Endothelial cell of umbilical vein (primary cell): Measurements from ENCODE around the gene HOXA11. TPM values are rescaled to one million over a fixed set of nuclear protein-coding genes. Genes with fewer than 3 reads are reported as not detected.
A peak's percentile ranks its signal among the peaks of the same experiment; 100 is the strongest.

Source experiments
- BruUV-seq: library from RNA; stranded (reverse); fragments of 400-500 nt; replicated peaks from 2 replicates; lab custom pipeline; 2021; lab: Mats Ljungman, UMichigan
- CTCF ChIA-PET: fragments of 300-600, 350-600 bp; sonication (Branson Sonifier 250); formaldehyde crosslinking; loops from one replicate; lab custom pipeline; 2021; ENCODE audit warnings: antibody characterized with exemption, inconsistent platforms; lab: Charles Lee
- POLR2A ChIA-PET: fragments of 300-600, 350-600 bp; sonication (Branson Sonifier 250); formaldehyde crosslinking; loops from one replicate; lab custom pipeline; 2021; ENCODE audit warnings: antibody characterized with exemption, inconsistent platforms; lab: Charles Lee
- DNase-seq: peaks from one replicate; pipeline ENCODE4 v3.0.0-alpha.2; 2011; ENCODE audit warnings: low read depth, low spot score
- FAIRE-seq: peaks from 2 replicates; lab custom pipeline; 2011; peaks lifted over from hg19 to GRCh38; lab: Jason Lieb, UNC
- H2AFZ ChIP-seq: 2 replicates; pipeline ENCODE4 v1.6.0; 2012; ENCODE audit warnings: low read depth, low read length, control low read depth, inconsistent platforms
- H3K27ac ChIP-seq: 2 replicates; pipeline ENCODE4 v1.5.1; 2011; ENCODE audit warnings: low read depth, mild to moderate bottlenecking, control low read depth, low read length, moderate library complexity; ENCODE audit not compliant: insufficient read depth
- H3K27me3 ChIP-seq, 2 experiments: 2 replicates each; pipeline versions ENCODE4 v1.6.0 to v1.6.1; 2011; ENCODE audit warnings: low read length in 2 of 2, mixed read lengths in 1 of 2; ENCODE audit not compliant: control insufficient read depth in 2 of 2, insufficient read depth in 2 of 2
- H3K36me3 ChIP-seq, 2 experiments: 2 replicates in 1 of 2; 3 replicates in 1 of 2; pipeline ENCODE4 v1.5.1; 2011; ENCODE audit warnings: low read length in 2 of 2, mild to moderate bottlenecking in 1 of 2, moderate library complexity in 1 of 2; ENCODE audit not compliant: control insufficient read depth in 2 of 2, insufficient read depth in 2 of 2; ENCODE audit errors: extremely low read depth in 1 of 2
- H3K4me1 ChIP-seq: 3 replicates; pipeline ENCODE4 v1.5.1; 2011; ENCODE audit warnings: mild to moderate bottlenecking, low read length; ENCODE audit not compliant: control insufficient read depth, insufficient read depth; ENCODE audit errors: extremely low read depth
- H3K4me2 ChIP-seq: 2 replicates; pipeline ENCODE4 v1.6.1; 2011; ENCODE audit warnings: low read length, control low read depth, mixed read lengths; ENCODE audit not compliant: insufficient read depth
- H3K4me3 ChIP-seq, 3 experiments: fragments of 200-600 bp in 1 of 3; sonication (generic), shearing (Covaris generic) in 1 of 3; replicated peaks in 1 of 3; 2 replicates each; pipeline ENCODE4 v1.5.1; 2011 to 2016; ENCODE audit warnings: control low read depth in 3 of 3, low read length in 3 of 3, mild to moderate bottlenecking in 2 of 3, inconsistent platforms in 1 of 3, low read depth in 1 of 3, moderate library complexity in 1 of 3; ENCODE audit not compliant: insufficient read depth in 1 of 3
- H3K79me2 ChIP-seq: 2 replicates; pipeline ENCODE4 v1.6.0; 2012; ENCODE audit warnings: low read length, inconsistent platforms; ENCODE audit not compliant: control insufficient read depth, insufficient read depth
- H3K9ac ChIP-seq: replicated peaks from 2 replicates; pipeline ENCODE3; 2011; ENCODE audit warnings: low read length, control low read depth; ENCODE audit not compliant: insufficient read depth; ENCODE audit errors: extremely low read depth
- H3K9me1 ChIP-seq: replicated peaks from 3 replicates; pipeline ENCODE4 v1.6.0; 2011; ENCODE audit warnings: mild to moderate bottlenecking, low read length; ENCODE audit not compliant: control insufficient read depth, insufficient read depth; ENCODE audit errors: extremely low read depth
- H3K9me3 ChIP-seq: replicated peaks from 2 replicates; pipeline ENCODE4 v1.5.1; 2012; ENCODE audit warnings: low read length, inconsistent platforms; ENCODE audit not compliant: control insufficient read depth, insufficient read depth
- H4K20me1 ChIP-seq: replicated peaks from 2 replicates; pipeline ENCODE3; 2011; ENCODE audit warnings: mild to moderate bottlenecking, low read length; ENCODE audit not compliant: control insufficient read depth, insufficient read depth; ENCODE audit errors: extremely low read depth
- EZH2 ChIP-seq: IDR thresholded peaks from 2 replicates; pipeline ENCODE4 v1.6.1; 2012; ENCODE audit warnings: borderline replicate concordance, low read depth, mild to moderate bottlenecking, moderate library complexity, low read length, inconsistent platforms; ENCODE audit not compliant: severe bottlenecking
- FOS ChIP-seq: IDR thresholded peaks from 2 replicates; pipeline ENCODE4 v1.6.1; 2011; ENCODE audit warnings: mild to moderate bottlenecking, low read length, moderate library complexity, borderline replicate concordance; ENCODE audit not compliant: insufficient read depth
- GATA2 ChIP-seq: IDR thresholded peaks from 2 replicates; pipeline ENCODE4 v1.7.0; 2011; ENCODE audit warnings: low read depth, mild to moderate bottlenecking, moderate library complexity, mixed read lengths, low read length; ENCODE audit not compliant: insufficient read length, insufficient read depth
- JUN ChIP-seq: IDR thresholded peaks from 2 replicates; pipeline ENCODE4 v1.6.1; 2011; ENCODE audit warnings: borderline replicate concordance, low read depth; ENCODE audit not compliant: insufficient read length, insufficient read depth
- MYC ChIP-seq: IDR thresholded peaks from one replicate; pipeline ENCODE4 v1.6.1; 2011; ENCODE audit warnings: mild to moderate bottlenecking, low read depth, low read length
- POLR2A ChIP-seq: IDR thresholded peaks from 2 replicates; pipeline ENCODE4 v1.6.1; 2012; ENCODE audit warnings: low read depth, mild to moderate bottlenecking, control low read depth, low read length
- POLR2AphosphoS5 ChIP-seq: IDR thresholded peaks from 2 replicates; pipeline ENCODE4 v1.6.1; 2012; ENCODE audit warnings: low read depth, mild to moderate bottlenecking, control low read depth, low read length, moderate library complexity; ENCODE audit not compliant: insufficient read depth
- dilution Hi-C: fragments of 300-500 bp; cut with MboI; formaldehyde crosslinking; loops from one replicate; pipeline ENCODE4 v1.15.0; 2019; ENCODE audit warnings: low sequenced_read_pairs; ENCODE audit not compliant: extremely low pct_ligation_motif_present
- intact Hi-C: fragments of 100-400 bp; cut with micrococcal nuclease; formaldehyde crosslinking; loops from one replicate; pipeline ENCODE4 v1.10.0; 2022
- polyA plus RNA-seq, 4 experiments: library from polyadenylated mRNA; depleted of rRNA in 3 of 4; stranded (reverse) in 3 of 4; unstranded in 1 of 4; fragments of >200 nt; gene quantifications; 2 replicates each; pipeline versions ENCODE4 v1.2.1 to v1.2.3, GENCODE V29; 2011 to 2012; ENCODE audit warnings: missing spikeins in 1 of 4
- total RNA-seq: library from RNA; stranded (reverse); gene quantifications from 2 replicates; pipeline ENCODE4 v1.2.3, GENCODE V29; 2021
- TF ChIP-seq, protein P1 (sequence below), 2 donors: IDR thresholded peaks; 1 replicate in 1 of 2; 2 replicates in 1 of 2; pipeline ENCODE4 v1.5.1; 2011; ENCODE audit warnings: low read length in 2 of 2, mild to moderate bottlenecking in 2 of 2, moderate library complexity in 2 of 2, control low read depth in 1 of 2, inconsistent platforms in 1 of 2, low read depth in 1 of 2; ENCODE audit not compliant: insufficient read depth in 1 of 2; ENCODE audit errors: extremely low read depth in 1 of 2
- TF ChIP-seq, protein P2 (sequence below): IDR thresholded peaks from 2 replicates; pipeline ENCODE4 v1.6.1; 2011; ENCODE audit not compliant: insufficient read depth, insufficient read length

Gene HOXA11
- total and polyA plus RNA-seq, 2 donors (not counting 3 experiments of a cell fraction or from before 2014, with no cell fraction given), result 10.4 to 16.7 TPM

DNA sequence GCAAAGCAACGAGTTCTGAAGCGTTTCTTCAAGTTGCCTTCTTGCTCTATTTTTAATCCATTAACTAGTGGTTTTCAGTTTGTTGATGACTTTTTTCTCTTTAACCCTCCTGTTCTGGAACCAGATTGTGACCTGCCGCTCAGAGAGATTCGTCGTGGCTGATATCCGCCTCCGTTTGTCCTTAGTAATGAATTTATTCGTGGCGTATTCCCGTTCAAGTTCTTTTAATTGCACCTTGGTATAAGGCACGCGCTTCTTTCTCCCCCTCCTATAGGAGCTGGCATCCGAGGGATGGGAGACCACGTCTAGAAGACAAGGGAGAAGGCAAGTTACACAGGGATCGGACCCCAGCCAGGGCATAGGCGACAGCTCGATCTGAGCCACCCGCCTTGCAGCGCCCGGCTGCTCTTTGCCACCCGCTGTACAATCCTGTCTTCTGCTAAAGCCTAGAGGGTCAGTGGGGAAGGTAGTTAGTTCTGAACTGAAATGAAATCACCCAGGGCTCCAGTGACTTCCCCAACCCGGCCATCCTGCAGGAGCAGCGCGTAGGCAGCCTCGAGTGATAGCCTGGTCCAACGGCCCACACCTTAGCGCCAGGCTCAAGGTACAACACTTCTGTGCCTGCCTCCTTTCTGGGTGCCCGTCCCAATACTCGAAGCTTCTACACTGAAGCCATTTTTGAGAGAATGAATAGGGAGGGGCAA is 13.3 kb upstream of the HOXA11 start:
- FAIRE-seq (peak; percentile 15), DNase-seq (no peak)
- peaks cover 16% of the 10 kb centered on the region for H3K4me1 ChIP-seq
- no peak overlapping the region for H2AFZ ChIP-seq
- no peaks in the 10 kb centered on the region for H3K9me1 ChIP-seq
- H3K9me3 ChIP-seq, result no peaks in the 10 kb centered on the region
- H4K20me1 ChIP-seq, result no peaks in the 10 kb centered on the region
- intact Hi-C loops (no loop called here), dilution Hi-C loops (no loop called here)
- H3K4me2 ChIP-seq, result no peak overlapping the region
- POLR2A ChIA-PET, result no interaction called here
- H3K36me3 ChIP-seq, result no peaks in the 10 kb centered on the region
- no peak overlapping the region for H3K9ac ChIP-seq
- no peak overlapping the region for H3K4me3 ChIP-seq
- no peaks in the 10 kb centered on the region for H3K79me2 ChIP-seq
- CTCF ChIA-PET, result interaction anchor here (0.7 to 2.9 kb wide), 14 partner anchors 12 to 898 kb away, joined by 3 to 24 read pairs (median 4); partner anchors contain the start of gene HOXA11
- H3K27me3 ChIP-seq, result peaks cover 71 to 94% of the 10 kb centered on the region in 2 experiments
- TF ChIP-seq EZH2, result peak; percentile 73
- no peak for TF ChIP-seq FOS
- BruUV-seq, result no TSS peak
- H3K27ac ChIP-seq, result no peak overlapping the region

DNA sequence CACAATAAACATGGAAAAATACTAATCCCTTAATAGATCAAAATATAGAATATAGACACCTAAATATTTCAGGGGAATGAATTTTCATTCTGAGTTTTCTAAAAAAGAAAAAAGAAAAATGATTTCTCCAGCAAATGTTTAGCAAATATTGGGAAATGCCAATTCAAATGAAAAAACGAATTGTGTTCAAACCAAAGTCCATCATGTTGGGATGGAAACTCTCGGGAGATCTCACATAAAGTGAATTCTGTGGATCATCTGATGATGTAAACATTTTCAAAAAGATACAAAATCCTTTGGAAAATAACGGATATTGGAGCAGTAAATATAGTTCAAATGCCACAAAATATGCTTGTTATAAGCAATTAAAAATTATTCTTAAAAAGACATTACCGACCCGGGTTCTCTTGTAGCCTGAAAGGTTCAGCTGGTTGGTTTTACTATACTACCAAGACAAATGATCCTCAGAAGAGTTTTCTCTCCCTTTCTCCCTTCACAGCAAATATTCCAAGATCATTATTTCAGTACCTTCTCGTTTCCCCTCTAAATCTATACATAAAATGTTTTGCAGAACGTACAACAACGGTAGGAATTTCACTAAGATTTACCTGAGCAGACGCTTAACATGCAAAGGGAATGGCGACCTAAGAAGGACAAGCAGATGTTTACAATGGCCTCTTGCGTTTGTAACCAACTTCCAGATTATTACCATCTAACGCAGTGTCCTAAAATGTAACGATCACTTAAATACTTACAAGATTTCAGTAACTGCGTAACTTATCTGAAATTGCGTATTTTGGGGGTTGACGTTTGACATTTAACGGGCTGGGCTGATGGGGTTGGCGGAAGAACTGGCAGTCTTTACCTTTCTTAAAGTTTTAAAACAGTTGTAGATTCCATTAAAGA is 12.4 kb upstream of the HOXA11 start:
- dilution Hi-C loops, result no loop called here
- TF ChIP-seq MYC, result no peak
- TF ChIP-seq, protein P1, sequence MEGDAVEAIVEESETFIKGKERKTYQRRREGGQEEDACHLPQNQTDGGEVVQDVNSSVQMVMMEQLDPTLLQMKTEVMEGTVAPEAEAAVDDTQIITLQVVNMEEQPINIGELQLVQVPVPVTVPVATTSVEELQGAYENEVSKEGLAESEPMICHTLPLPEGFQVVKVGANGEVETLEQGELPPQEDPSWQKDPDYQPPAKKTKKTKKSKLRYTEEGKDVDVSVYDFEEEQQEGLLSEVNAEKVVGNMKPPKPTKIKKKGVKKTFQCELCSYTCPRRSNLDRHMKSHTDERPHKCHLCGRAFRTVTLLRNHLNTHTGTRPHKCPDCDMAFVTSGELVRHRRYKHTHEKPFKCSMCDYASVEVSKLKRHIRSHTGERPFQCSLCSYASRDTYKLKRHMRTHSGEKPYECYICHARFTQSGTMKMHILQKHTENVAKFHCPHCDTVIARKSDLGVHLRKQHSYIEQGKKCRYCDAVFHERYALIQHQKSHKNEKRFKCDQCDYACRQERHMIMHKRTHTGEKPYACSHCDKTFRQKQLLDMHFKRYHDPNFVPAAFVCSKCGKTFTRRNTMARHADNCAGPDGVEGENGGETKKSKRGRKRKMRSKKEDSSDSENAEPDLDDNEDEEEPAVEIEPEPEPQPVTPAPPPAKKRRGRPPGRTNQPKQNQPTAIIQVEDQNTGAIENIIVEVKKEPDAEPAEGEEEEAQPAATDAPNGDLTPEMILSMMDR (IDR thresholded peaks at IDR 0.05; ENCODE audit: extremely low read depth in 1 of 2, insufficient read depth in 1 of 2, low read depth in 1 of 2, low read length in 2 of 2), result no peak
- TF ChIP-seq FOS, result no peak
- TF ChIP-seq, protein P2, sequence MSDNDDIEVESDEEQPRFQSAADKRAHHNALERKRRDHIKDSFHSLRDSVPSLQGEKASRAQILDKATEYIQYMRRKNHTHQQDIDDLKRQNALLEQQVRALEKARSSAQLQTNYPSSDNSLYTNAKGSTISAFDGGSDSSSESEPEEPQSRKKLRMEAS, result no peak
- TF ChIP-seq GATA2, result no peak
- no peak for TF ChIP-seq POLR2AphosphoS5
- no peak for TF ChIP-seq POLR2A
- TF ChIP-seq EZH2, result no peak
- TF ChIP-seq JUN, result no peak
- FAIRE-seq (no peak), DNase-seq (peak; percentile 56)
- no peaks in the 10 kb centered on the region for H3K9me1 ChIP-seq
- peaks cover 16% of the 10 kb centered on the region for H3K4me1 ChIP-seq
- H2AFZ ChIP-seq, result no peak overlapping the region
- peaks cover 63 to 88% of the 10 kb centered on the region in 2 experiments for H3K27me3 ChIP-seq
- no peak overlapping the region for H3K4me2 ChIP-seq
- no peaks in the 10 kb centered on the region for H3K79me2 ChIP-seq
- no peaks in the 10 kb centered on the region for H3K36me3 ChIP-seq
- H3K27ac ChIP-seq, result no peak overlapping the region
- BruUV-seq, result no TSS peak
- H3K9ac ChIP-seq, result no peak overlapping the region
- POLR2A ChIA-PET, result no interaction called here
- CTCF ChIA-PET, result interaction anchor here (0.5 to 2.9 kb wide), 3 partner anchors 408 to 896 kb away, joined by 4 to 24 read pairs (median 14); no protein-coding TSS in a partner anchor
- H4K20me1 ChIP-seq, result no peaks in the 10 kb centered on the region
- intact Hi-C loops, result no loop called here
- H3K4me3 ChIP-seq, result no peak overlapping the region
- H3K9me3 ChIP-seq, result no peaks in the 10 kb centered on the region
